BJ (cell line): ENCODE results near the gene ZNF22. TPM values are rescaled to one million over a fixed set of nuclear protein-coding genes. Genes with fewer than 3 reads are reported as not detected.

Experiments
- CTCF ChIA-PET: fragments of 350-600 bp; formaldehyde crosslinking; extraction: SDS; loops from one replicate; lab custom pipeline; 2021; ENCODE audit warnings: antibody characterized with exemption, inconsistent platforms; lab: Yijun Ruan, JAX
- POLR2A ChIA-PET: fragments of 300-600 bp; sonication (Branson Sonifier 250); formaldehyde crosslinking; extraction: SDS; loops from one replicate; lab custom pipeline; 2021; ENCODE audit warnings: antibody characterized with exemption; lab: Charles Lee
- DNase-seq: peaks from one replicate; pipeline ENCODE4 v3.0.0-alpha.2; 2011; ENCODE audit warnings: low read depth
- H3K27me3 ChIP-seq: 2 replicates; pipeline ENCODE4 v1.6.0; 2011; ENCODE audit warnings: low read length; ENCODE audit not compliant: control insufficient read depth, insufficient read depth
- H3K36me3 ChIP-seq: 2 replicates; pipeline ENCODE4 v1.5.1; 2011; ENCODE audit warnings: low read length; ENCODE audit not compliant: control insufficient read depth, insufficient read depth
- H3K4me3 ChIP-seq: 2 replicates; pipeline ENCODE4 v1.5.1; 2011; ENCODE audit warnings: low read depth, mild to moderate bottlenecking, control low read depth, low read length
- polyA plus RNA-seq: library from polyadenylated mRNA; depleted of rRNA; stranded (reverse); fragments of >200 nt; gene quantifications from 2 replicates; pipeline ENCODE4 v1.2.3, GENCODE V29; 2011
- TF ChIP-seq, protein P1 (sequence below): IDR thresholded peaks from 2 replicates; pipeline ENCODE4 v1.5.1; 2011; ENCODE audit warnings: low read depth, mild to moderate bottlenecking, control low read depth, inconsistent platforms, low read length, moderate library complexity; ENCODE audit not compliant: insufficient read depth

The ZNF22 gene
- polyA plus RNA-seq, 1 experiment, result 7.2 TPM

DNA sequence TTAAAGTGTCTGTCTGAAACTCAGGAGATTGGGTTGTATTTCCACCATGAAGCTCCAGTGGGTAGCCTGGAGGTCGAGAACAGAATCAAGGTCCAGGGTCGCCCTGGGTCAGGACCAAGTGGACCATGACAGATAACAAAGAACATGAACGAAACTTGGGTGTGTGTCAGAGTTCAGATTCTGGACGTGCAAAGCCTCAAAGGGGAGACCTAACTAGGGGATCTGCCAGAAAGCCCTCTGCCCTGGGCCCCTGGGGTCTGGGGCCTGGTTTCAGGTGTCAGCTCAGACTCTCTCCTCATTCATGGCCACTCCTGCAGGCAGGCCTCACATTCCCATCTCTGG lies 39.5 kb upstream of the ZNF22 start:
- ChIA-PET CTCF (interaction anchor here (1.6 to 9.8 kb wide), 2 partner anchors 14 to 27 kb away, joined by 5 to 87 read pairs; no protein-coding TSS in a partner anchor), POLR2A (no interaction called here)
- TF ChIP-seq, protein P1, sequence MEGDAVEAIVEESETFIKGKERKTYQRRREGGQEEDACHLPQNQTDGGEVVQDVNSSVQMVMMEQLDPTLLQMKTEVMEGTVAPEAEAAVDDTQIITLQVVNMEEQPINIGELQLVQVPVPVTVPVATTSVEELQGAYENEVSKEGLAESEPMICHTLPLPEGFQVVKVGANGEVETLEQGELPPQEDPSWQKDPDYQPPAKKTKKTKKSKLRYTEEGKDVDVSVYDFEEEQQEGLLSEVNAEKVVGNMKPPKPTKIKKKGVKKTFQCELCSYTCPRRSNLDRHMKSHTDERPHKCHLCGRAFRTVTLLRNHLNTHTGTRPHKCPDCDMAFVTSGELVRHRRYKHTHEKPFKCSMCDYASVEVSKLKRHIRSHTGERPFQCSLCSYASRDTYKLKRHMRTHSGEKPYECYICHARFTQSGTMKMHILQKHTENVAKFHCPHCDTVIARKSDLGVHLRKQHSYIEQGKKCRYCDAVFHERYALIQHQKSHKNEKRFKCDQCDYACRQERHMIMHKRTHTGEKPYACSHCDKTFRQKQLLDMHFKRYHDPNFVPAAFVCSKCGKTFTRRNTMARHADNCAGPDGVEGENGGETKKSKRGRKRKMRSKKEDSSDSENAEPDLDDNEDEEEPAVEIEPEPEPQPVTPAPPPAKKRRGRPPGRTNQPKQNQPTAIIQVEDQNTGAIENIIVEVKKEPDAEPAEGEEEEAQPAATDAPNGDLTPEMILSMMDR, result no peak
- DNase-seq, result no peak
- Histone ChIP-seq H3K27me3 (no peaks in the 10 kb centered on the region), H3K4me3 (no peak overlapping the region), H3K36me3 (no peaks in the 10 kb centered on the region)

DNA sequence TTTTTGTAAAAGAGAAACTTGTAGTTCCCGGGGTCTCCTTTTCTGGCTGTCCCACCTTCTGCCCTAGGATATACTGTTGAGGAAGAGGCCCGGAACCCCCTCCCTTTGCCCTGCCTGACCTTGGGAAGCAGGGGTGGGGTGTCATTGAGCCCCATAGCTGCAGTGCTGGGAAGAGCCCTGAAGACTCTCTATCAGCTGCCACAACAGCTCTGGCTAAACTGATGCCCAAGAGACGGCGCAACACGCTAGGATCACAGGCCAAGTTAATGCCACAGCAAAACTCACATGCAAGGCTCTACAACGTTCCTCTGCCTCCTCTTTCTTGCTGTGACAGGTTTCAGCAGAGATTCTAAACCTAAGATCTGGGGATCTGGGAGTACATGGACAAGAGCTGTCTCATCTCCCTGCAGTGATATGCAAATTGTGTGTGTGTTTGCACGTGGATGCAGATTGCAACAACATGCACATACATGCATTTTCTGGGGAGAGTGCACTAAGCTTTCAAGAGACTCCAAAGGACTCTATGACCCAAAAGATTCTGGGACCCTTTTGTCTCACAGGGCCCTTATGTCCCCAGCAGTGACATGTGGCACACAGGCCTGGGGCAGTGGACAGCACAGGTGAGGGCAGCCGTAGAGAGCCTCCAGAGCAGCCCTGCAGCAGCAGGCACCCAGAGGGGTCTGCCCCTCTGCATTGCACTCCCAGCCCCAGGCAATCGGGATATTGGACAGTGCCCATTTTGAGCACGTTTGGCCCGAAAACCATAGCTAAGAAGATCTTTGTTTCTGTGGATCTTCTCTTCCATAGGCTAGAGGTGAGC lies 38.6 kb upstream of the ZNF22 start:
- Histone ChIP-seq H3K27me3 (no peaks in the 10 kb centered on the region), H3K4me3 (no peak overlapping the region), H3K36me3 (no peaks in the 10 kb centered on the region)
- TF ChIP-seq, protein P1, result no peak
- POLR2A ChIA-PET, result no interaction called here
- DNase-seq, result no peak
- CTCF ChIA-PET, result interaction anchor here (0.9 to 9.8 kb wide), 4 partner anchors 12 to 28 kb away, joined by 3 to 87 read pairs (median 4); no protein-coding TSS in a partner anchor

DNA sequence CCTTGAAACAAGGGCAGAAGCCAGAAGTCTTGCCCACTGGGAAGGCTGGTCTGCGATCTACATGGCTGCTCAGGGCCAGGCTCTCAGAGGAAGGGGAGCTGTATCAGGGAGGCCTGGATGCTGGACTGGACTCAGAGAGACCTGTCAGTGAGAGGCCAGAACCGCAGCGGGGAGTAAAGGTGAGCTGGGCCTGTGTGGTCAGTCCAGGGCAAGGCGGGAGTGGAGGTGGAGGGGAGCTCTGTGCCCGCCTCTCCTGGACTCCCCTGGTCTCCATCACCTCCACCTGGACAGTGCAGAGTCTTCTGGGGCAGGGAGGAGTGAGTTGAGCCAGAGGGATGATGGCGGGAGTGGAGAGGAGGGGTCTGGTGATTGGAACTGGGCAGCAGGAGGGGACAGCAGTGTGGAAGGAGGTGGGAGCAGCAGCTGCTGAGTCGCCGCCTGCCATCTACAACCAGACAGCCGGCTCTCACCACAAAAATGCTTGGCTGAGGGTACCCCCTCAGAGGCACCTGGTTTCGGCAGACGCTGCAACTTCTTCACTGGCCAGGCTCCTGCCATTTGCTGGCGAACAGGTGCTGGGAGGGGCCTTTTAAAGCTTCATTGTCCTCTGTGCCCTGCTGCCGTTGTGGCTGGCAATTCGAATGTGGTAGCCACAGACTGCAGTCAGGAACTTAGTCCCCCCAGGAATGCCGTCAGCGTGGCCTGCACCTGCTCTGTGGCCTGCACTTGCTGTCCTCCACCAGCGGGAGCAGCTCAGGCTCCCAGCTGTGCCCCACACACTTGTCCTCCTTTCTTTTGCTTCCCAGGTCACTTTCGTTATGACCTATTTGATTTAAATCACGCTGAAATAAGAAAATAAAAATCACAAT lies 37.6 kb upstream of the ZNF22 start:
- Histone ChIP-seq H3K27me3 (no peaks in the 10 kb centered on the region), H3K4me3 (no peak overlapping the region), H3K36me3 (no peaks in the 10 kb centered on the region)
- TF ChIP-seq, protein P1, result 0 out of 2 replicates have a peak, but pooled peaks have one; percentile 30
- POLR2A ChIA-PET, result no interaction called here
- DNase-seq, result no peak
- CTCF ChIA-PET, result interaction anchor here (0.8 to 9.8 kb wide), 8 partner anchors 10 to 44 kb away, joined by 3 to 87 read pairs (median 3); no protein-coding TSS in a partner anchor

DNA sequence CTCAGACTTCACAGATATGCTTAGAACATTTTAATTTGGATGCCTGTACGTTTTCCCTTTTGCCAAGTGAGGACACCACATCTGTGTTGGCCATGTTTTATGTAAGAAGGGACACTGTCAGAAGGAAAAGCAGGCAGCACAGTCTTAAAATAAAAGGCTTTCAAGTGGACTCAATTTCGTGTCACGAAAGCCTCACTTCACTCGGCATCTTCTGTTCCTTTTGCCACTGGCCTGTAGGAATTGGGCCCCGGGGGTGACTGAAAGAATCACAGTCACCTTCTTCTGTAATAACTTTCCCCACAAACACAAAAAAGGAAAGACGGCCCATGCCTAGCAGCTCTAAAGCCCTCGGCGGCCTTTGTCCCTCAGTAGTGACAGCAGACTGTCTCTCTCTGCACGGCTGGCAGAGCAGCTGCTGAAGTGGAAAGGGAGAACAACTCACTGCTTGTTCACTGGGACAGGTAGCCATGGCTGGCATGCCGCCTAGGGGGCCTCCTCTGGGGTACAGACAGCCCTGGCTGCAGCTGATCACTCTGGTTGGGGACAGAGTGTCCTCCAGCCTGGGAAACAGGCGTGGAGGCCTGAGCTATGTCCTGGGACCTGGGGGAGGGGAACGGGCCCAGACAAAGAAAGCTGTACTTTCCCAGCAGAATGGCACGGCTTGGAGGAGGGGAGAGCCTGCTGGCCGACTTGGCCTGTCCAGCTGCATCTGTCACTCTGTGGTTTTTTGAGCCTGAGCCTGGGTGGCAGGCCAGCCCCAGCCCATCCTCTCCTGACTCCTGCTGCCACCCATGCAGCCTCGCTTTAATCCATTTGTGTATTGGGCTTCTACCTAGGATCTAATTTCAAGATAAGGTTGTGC lies 36.7 kb upstream of the ZNF22 start:
- CTCF ChIA-PET, result interaction anchor here (0.8 to 9.8 kb wide), 6 partner anchors 10 to 45 kb away, joined by 3 to 87 read pairs (median 3); no protein-coding TSS in a partner anchor
- no peak for DNase-seq
- no peak overlapping the region for H3K4me3 ChIP-seq
- TF ChIP-seq, protein P1, result no peak
- H3K27me3 ChIP-seq, result no peaks in the 10 kb centered on the region
- POLR2A ChIA-PET, result no interaction called here
- H3K36me3 ChIP-seq, result no peaks in the 10 kb centered on the region
